Measurements from ENCODE around the gene MACROD1.

MACROD1 gene

DNA sequence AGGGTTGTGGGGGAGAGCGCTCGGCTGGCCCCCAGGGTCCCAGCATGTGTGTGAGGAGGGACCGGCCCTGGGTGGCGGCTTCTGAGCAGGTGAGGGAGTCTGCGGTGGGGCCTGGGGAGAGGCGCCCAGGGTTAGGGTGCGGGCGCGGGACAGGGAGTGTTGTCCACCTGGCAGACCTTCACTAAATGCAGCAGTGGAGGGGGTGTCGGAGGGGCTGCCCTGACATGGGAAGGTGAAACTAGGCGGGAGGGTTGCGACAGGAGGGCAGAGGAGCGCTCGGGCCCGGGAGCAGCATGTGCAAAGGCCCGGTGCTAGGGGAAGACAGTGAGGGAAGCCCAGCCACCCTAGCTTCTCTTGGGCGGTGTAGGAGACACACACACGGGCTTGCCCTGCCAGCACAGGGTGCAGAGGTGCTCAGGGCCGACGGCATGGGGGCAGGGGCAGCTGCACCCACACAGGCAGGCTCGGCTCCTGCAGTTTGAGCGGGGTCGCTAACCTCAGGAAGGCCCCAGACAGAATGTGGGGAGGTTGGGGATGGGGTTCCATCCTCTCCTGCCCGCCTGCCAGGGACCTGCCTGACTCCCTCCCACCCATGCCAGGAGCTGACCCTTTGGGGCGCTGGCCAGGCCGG, 157.5 kb downstream of the MACROD1 start:
- DNase-seq = no peak

GRCh38 chr11:64007629-64008282, 158.2 kb downstream of the MACROD1 start:
- DNase-seq = no peak

DNA sequence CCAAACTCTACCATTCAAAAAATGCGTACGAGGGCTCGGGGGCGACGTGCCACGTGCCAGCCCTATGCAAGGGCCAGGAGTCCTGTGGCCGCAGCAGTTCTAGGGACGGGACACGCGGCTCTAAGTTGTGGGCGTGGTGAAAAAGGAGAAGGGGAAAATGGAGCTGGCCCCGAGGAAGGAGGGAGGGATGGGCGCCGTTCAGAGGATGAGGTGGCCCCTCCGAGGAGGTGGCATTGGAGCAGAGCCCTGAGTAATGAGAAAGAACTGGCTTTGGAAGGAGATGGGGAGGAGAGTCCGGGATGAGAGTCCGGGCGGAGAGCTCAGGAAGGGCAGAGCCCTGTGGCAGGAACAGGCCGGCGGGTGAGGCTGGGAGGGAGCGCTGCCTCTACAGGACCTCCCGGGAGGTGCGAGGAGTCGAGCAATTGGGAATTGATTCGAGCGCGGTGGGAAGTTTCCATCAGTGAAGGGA, 158.7 kb downstream of the MACROD1 start:
- no peak for DNase-seq

DNA sequence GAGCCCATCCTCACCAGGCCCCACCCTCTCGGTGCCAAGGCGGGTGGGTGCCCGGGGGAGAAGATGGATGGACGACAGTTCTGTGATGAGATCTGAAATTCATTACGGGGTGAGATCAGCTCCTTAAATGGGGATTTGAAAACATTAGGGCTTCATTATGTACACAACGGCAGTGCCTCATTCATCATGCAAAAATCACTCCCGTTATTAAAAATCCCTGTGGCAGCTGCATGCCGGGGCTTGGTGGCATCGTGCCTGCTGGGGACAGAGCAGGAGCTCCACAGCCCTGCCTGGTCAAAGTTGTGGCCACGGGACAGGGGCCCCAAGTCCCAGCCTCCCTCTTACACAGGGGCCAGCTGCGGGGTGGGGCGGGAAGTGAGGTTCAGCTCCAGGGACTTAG, 159.5 kb downstream of the MACROD1 start:
- DNase-seq = no peak

- no peak for DNase-seq
These were observed 160.2 kb downstream of the MACROD1 start for GRCh38 chr11:64005691-64006090.

DNA sequence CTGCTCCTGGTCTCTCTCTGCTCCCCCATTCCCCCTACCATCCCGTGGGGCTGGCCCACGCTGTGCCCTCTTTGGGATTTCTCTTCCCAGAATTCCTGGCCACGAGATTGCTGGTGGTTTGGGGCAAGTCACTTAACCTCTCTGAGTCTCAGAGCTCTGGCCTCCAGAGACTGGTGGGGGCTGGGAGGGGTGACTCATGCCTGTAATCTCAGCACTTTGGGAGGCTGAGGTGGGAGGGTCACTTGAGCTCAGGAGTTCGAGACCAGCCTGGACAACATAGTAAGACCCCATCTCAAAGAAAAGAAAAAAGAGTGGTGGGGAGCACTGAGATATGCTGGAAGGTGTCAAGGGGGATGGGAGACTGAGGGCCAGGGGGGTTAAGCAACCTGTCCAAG, 161.3 kb downstream of the MACROD1 start:
- no peak for DNase-seq

DNA sequence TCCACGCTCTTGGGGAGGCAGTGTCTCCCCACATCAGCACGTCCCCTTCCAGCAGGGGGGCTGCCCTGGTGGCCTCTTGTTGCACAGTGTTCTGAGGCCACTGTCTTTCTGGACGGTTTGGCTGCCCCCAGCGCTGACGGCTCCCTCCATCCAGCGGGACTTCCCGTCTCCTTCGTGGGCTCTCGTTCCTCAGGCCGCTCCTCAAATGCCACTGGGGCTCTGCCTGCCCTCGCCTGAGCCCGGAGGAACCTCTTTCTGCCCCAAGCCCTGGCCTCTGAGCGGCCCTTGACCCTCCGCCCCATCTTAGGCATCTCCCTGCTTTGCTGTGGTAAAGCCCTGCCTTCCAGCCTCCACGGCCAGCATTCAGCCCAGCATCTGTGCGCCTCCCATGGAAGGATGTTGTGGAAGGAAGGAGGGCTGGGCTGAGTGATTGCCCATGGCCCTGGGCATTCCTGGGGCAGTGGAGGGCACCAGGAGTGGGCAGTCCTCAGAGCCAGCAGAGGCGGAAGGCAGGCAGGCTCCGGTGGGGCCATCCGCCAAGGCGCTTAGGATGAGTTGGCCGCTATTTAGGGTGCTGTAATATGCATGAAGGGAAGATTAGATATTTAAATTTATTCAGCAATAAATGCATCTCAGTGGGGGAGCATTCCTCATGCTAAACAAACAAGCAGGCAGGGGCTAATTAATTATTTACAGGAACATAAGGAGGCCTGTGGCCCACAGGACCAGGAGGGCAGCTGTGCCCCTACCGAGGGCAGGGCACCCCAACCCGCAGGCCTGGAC, 161.9 kb downstream of the MACROD1 start:
- no peak for DNase-seq

GRCh38 chr11:64001484-64002420, 164.2 kb downstream of the MACROD1 start:
- no peak for DNase-seq

GRCh38 chr11:64000740-64001483, 165.0 kb downstream of the MACROD1 start:
- DNase-seq = no peak

GRCh38 chr11:64000026-64000739, 165.7 kb downstream of the MACROD1 start:
- no peak for DNase-seq

DNA sequence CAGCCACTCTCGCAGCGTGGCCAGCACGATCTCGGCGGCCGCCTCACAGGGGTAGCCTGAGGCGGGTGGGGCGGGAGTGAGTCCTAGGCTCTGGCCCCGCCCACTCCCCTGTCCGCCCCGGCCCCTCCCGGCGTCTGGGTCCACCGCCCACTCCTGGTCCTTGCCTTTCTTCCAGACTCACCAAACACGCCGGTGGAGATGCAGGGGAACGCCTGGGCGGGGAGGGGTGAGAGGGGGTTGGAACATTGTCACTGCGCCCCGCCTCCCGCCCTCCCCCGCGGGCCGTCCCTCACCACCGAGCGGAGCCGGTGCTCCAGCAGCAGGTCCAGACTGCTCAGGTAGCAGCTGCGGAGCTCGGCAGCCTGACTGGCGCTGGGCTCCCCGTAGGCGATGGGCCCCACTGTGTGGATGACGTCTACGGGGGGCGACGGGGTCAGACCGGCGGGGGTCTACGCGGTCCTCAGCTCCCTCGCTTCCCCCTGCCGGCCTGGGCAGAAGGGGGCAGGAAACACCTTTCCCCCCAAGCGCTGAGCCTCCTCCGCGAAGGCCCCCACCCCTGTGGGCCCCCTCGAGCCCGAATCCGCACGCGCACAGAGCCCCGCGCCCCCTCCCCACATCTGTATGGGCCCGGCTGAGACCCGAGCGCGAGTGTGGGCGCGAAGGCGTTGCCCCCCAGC, 166.4 kb downstream of the MACROD1 start:
- DNase-seq = no peak

GRCh38 chr11:63998558-63999348, 167.2 kb downstream of the MACROD1 start:
- no peak for DNase-seq

- no peak for DNase-seq
These were observed 168.0 kb downstream of the MACROD1 start for GRCh38 chr11:63997801-63998337.

GRCh38 chr11:63997104-63997700, 168.7 kb downstream of the MACROD1 start:
- DNase-seq = no peak

DNA sequence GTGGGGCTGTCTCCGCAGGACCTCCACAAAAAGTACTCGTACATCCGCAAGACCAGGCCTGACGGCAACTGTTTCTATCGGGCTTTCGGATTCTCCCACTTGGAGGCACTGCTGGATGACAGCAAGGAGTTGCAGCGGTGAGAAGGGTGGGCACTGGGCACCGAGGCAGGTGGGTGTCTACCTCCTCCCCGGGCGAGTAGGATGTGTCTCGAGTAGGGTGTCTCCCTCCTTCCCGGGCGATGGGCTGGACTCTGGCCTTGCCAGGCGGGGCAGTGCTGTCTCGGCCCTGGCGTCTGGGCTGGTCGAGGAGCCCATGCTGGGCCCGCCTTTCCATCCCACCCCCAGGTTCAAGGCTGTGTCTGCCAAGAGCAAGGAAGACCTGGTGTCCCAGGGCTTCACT, 169.4 kb downstream of the MACROD1 start:
- DNase-seq = no peak

- DNase-seq = no peak
These were observed 171.9 kb downstream of the MACROD1 start for GRCh38 chr11:63993993-63994392.

DNA sequence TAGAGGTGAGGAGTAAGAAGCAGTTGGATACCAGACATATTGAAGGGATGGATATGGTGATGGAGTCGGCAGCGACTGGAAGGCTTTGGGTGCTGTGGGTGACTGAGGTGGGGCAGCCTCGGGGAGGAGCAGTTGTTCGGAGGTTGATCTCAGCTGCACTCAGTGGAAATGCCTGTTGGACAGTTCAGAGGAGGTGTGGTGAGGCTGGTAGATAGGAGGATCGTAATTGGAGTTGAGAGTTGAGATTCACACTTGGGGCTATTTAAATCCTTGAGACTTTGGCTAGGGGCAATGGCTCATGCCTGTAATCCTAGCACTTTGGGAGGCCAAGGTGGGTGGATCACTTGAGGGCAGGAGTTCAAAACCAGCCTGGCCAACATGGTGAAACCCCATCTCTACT, 172.8 kb downstream of the MACROD1 start:
- no peak for DNase-seq

GRCh38 chr11:63991558-63991957, 174.4 kb downstream of the MACROD1 start:
- no peak for DNase-seq

- DNase-seq = no peak
These were observed 178.9 kb downstream of the MACROD1 start for GRCh38 chr11:63986932-63987513.

Measured in NCI-H1417 treated with DMSO at 0.1 percent for 48 hours (cell line).